ENCODE data around the gene MVP.
"Not testable (repeated sequence)": the region's sequence is repeated elsewhere in the genome, so short reads cannot be mapped to it uniquely, and the experiment has no call there.

MVP gene

DNA sequence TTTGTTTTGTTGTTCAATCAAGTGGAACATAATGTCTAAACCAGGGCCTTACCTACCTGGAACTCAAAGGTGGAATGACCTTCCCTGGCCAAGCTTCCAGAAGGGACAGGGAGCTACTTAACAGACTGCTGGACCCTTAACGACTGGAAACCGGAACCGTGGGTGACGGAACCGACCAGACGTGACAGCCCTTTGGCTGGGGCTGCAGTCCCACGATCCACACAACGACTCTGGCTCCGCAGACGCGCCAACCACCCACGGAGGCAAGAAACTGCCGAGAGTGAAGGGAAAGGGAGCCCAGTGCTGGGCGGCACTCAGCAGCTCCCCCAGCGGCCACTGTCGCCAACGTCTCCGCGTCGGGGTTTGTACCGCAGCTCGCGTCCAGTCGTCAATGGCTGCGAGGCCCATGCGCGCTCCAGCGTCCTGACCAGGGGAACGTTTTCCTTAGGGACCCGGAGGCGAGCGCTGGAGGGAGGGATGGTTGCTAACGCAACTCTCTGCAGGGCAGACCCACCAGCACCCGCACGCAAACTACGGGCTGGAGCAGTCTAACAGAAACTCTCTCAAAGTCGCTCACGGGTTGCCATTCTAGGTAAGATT is 35.3 kb upstream of the MVP start:
- Histone ChIP-seq H4K20me1 (ENCODE audit: insufficient read depth) (no peaks in the 10 kb centered on the region), H3K4me1 (ENCODE audit: low read depth, poor library complexity, severe bottlenecking) (no peaks in the 10 kb centered on the region), H3K4me2 (no peak overlapping the region), H3K36me3 (ENCODE audit: insufficient read depth) (no peaks in the 10 kb centered on the region), H3K4me3 (IDR thresholded peaks at IDR 0.05; ENCODE audit: insufficient read depth, low read depth, low read length) (no peak overlapping the region), H3K27me3 (ENCODE audit: insufficient read depth, low read depth) (no peaks in the 10 kb centered on the region), H3K9ac (no peak overlapping the region), H2AFZ (ENCODE audit: low read depth) (no peak overlapping the region), H3K79me2 (ENCODE audit: insufficient read depth, low read depth) (no peaks in the 10 kb centered on the region), H3K27ac (no peak overlapping the region)
- TF ChIP-seq CTCF (conservative IDR thresholded peaks at IDR 0.05; ENCODE audit: low read depth, low read length), result no peak

GRCh38 chr16:29787155-29787554 is 33.1 kb upstream of the MVP start:
- H3K27ac ChIP-seq; H3K4me3 ChIP-seq (IDR thresholded peaks at IDR 0.05; ENCODE audit: insufficient read depth, low read depth, low read length); H3K9ac ChIP-seq; H3K4me2 ChIP-seq; H2AFZ ChIP-seq (ENCODE audit: low read depth); H3K27me3 ChIP-seq (ENCODE audit: insufficient read depth, low read depth); H3K4me1 ChIP-seq (ENCODE audit: low read depth, poor library complexity, severe bottlenecking); H4K20me1 ChIP-seq (ENCODE audit: insufficient read depth); H3K36me3 ChIP-seq (ENCODE audit: insufficient read depth): not testable (repeated sequence)
- H3K79me2 ChIP-seq (ENCODE audit: insufficient read depth, low read depth), result peaks cover 16% of the 10 kb centered on the region

- Histone ChIP-seq H3K36me3 (ENCODE audit: insufficient read depth) (no peaks in the 10 kb centered on the region), H3K27ac (peak overlapping the region; percentile 55)
Observed at GRCh38 chr16:29789775-29790182, 30.5 kb upstream of the MVP start.

GRCh38 chr16:29790183-29790948 is 29.9 kb upstream of the MVP start, which contains the start of gene KIF22:
Gene KIF22 (plus strand): TSS chr16:29790751. CDS start chr16:29790760, 9 bp downstream.
- no peaks in the 10 kb centered on the region for H3K36me3 ChIP-seq (ENCODE audit: insufficient read depth)
- peak; percentile 63 for TF ChIP-seq CTCF (conservative IDR thresholded peaks at IDR 0.05; ENCODE audit: low read depth, low read length)
- peak within 1 kb of the TSS; percentile 88 for H2AFZ ChIP-seq (ENCODE audit: low read depth)

More at GRCh38 chr16:29789775-29790182, 30.5 kb upstream of the MVP start:
- Histone ChIP-seq H3K4me3 (IDR thresholded peaks at IDR 0.05; ENCODE audit: insufficient read depth, low read depth, low read length) (no peak overlapping the region), H2AFZ (ENCODE audit: low read depth) (peak overlapping the region; percentile 88), H3K4me1 (ENCODE audit: low read depth, poor library complexity, severe bottlenecking) (peaks cover 18% of the 10 kb centered on the region), H3K79me2 (ENCODE audit: insufficient read depth, low read depth) (peaks cover 43% of the 10 kb centered on the region), H3K9ac (peak overlapping the region; percentile 39; the same call in 1 of the 2 replicates), H3K4me2 (peak overlapping the region; percentile 43; the same call in 1 of the 2 replicates), H3K27me3 (ENCODE audit: insufficient read depth, low read depth) (no peaks in the 10 kb centered on the region), H4K20me1 (ENCODE audit: insufficient read depth) (no peaks in the 10 kb centered on the region)
- TF ChIP-seq CTCF (conservative IDR thresholded peaks at IDR 0.05; ENCODE audit: low read depth, low read length), result no peak

More at GRCh38 chr16:29790183-29790948, 29.9 kb upstream of the MVP start, which contains the start of gene KIF22:
- H3K27ac ChIP-seq, result peak within 1 kb of the TSS; percentile 55
- peak within 1 kb of the TSS; percentile 79 for H3K9ac ChIP-seq
- peaks cover 48% of the 10 kb centered on the region for H3K79me2 ChIP-seq (ENCODE audit: insufficient read depth, low read depth)
- H3K4me3 ChIP-seq (IDR thresholded peaks at IDR 0.05; ENCODE audit: insufficient read depth, low read depth, low read length), result no peak within 1 kb of the TSS
- H3K4me1 ChIP-seq (ENCODE audit: low read depth, poor library complexity, severe bottlenecking), result peaks cover 18% of the 10 kb centered on the region
- no peaks in the 10 kb centered on the region for H3K27me3 ChIP-seq (ENCODE audit: insufficient read depth, low read depth)
- peak within 1 kb of the TSS; percentile 93 for H3K4me2 ChIP-seq
- H4K20me1 ChIP-seq (ENCODE audit: insufficient read depth), result no peaks in the 10 kb centered on the region

Measured in KMS-11 (cell line).